Erythroblast (primary cell): ENCODE measurements around the gene NEMP1.
"Not testable (repeated sequence)": the region's sequence is repeated elsewhere in the genome, so short reads cannot be mapped to it uniquely, and the experiment has no call there.

Experiments used
- DNase-seq, 2 experiments: peaks; one replicate each; lab custom pipeline; 2025; lab: John Stamatoyannopoulos, UW
- GATA1 ChIP-seq: IDR thresholded peaks from 2 replicates; pipeline ENCODE4 v1.6.1; 2011; ENCODE audit warnings: low read depth, mild to moderate bottlenecking, control low read depth, low read length, moderate library complexity
- POLR2A ChIP-seq: IDR thresholded peaks from 2 replicates; pipeline ENCODE4 v1.6.1; 2011; ENCODE audit warnings: mild to moderate bottlenecking, low read length

NEMP1 gene

DNA sequence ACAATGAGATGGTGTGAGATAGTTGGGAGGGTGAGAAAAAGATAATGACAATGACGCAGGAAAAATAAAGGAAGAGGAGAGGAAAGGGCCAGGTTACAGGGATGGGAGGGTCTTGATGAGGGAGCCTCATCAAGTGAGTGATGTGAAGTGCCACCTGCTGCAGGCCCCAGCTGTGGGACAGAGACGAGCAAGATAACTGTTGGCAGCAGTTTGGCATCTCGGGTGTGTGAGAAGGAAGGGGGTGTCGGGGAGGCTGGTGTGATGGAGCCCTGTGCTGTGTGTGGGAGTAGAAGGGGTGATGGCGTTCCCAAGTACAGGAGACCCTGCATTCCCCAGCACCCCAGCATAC, 50.8 kb downstream of the NEMP1 start:
- TF ChIP-seq GATA1 (no peak), POLR2A (no peak)

GRCh38 chr12:57027011-57027804, 51.4 kb downstream of the NEMP1 start:
- peak; percentile 45 to 62 for DNase-seq
- TF ChIP-seq GATA1 = no peak
- TF ChIP-seq POLR2A = peak; percentile 16

More for the DNA sequence above, 50.8 kb downstream of the NEMP1 start:
- DNase-seq = peak; percentile 33 to 50

DNA sequence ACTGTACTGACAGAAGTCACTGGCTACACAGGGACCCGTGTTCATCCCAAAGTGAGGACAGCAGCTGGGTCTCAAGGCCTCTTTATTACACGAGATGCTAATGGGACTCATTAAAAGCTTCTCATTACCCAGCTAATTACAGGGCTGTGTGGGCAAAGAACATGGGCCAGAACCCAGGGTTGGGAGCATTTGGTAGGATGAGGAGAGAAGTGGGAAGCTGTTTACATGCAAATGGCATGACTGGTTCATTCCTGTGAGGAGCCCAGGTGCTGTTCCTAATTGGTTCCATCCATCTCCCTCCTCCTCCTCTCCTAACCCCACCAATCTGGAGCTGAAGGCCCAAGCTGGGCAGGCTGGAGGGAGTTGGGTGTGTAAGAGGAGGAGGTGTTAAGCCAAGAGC, 53.4 kb downstream of the NEMP1 start:
- no peak for DNase-seq
- TF ChIP-seq GATA1 = no peak
- TF ChIP-seq POLR2A = no peak

GRCh38 chr12:57022324-57022723, 56.3 kb downstream of the NEMP1 start:
- not testable (repeated sequence) for DNase-seq

GRCh38 chr12:57019983-57020719, 58.4 kb downstream of the NEMP1 start:
- TF ChIP-seq GATA1 = no peak
- no peak for TF ChIP-seq POLR2A
- no peak for DNase-seq

DNA sequence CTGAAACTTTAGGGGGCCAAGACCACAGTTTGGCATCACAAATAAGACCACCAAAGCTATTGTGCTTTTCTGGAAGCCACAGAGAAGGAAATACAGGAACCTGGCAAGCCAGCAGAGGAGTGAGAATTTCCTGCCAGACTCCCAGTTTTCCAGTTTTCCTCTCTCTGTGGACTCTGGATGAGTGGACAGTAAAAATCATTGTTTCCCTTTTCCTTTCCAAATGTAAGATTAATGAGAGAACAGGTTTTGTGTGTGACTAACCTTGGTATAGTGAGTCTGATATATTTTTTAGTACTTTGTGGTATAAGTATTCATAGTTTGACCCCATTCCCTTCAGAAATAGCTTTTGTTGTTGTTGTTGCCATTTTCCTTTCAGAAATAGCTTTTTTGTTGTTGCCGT, 59.7 kb downstream of the NEMP1 start:
- no peak for TF ChIP-seq GATA1
- TF ChIP-seq POLR2A = no peak
- DNase-seq = no peak

DNA sequence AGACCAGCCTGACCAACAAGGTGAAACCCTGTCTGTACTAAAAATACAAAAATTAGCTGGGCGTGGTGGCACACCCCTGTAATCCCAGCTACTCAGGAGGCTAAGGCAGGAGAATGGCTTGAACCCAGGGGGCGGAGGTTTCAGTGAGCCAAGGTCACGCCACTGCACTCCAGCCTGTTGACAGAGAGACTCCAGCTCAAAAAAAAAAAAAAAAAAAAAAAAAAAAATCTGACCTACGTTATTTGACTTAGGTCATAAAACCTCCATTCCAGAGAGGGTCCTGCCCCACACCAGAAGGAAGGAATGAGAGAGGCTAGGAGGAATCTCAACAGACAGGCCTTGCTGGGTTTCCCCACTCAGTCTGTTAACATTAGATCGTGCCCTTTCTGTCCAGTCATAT, 60.2 kb downstream of the NEMP1 start:
- not testable (repeated sequence) for DNase-seq

DNA sequence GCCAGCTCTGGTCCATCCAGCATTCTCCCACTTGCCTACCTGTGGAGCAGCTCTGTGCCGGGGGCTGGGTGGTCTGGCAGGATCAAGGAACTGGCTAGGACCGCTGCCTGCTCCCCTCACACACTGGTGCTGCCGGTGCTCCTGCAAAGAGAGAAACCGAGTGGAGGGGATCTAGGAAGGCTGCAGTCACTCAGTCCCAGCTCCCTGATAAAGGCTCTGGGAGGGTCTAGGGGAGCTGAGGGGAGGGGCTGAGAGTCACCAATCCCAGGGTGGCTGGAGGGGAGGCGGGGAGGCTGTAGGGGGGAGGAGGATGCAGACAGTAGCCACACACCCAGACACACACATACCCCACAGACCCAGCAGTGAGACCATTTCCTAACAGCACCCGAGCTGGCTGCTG, 62.2 kb downstream of the NEMP1 start, which contains the start of gene TAC3:
Gene TAC3, minus strand, starts transcription at position 182 of the 400 bp plus-strand sequence. CDS start 732 bp downstream, outside the sequence.
- peak; percentile 24 to 30 for DNase-seq
- TF ChIP-seq GATA1 (no peak), POLR2A (no peak)

GRCh38 chr12:57012600-57013465, 65.8 kb downstream of the NEMP1 start:
- DNase-seq = no peak
- TF ChIP-seq GATA1 = no peak
- no peak for TF ChIP-seq POLR2A

DNA sequence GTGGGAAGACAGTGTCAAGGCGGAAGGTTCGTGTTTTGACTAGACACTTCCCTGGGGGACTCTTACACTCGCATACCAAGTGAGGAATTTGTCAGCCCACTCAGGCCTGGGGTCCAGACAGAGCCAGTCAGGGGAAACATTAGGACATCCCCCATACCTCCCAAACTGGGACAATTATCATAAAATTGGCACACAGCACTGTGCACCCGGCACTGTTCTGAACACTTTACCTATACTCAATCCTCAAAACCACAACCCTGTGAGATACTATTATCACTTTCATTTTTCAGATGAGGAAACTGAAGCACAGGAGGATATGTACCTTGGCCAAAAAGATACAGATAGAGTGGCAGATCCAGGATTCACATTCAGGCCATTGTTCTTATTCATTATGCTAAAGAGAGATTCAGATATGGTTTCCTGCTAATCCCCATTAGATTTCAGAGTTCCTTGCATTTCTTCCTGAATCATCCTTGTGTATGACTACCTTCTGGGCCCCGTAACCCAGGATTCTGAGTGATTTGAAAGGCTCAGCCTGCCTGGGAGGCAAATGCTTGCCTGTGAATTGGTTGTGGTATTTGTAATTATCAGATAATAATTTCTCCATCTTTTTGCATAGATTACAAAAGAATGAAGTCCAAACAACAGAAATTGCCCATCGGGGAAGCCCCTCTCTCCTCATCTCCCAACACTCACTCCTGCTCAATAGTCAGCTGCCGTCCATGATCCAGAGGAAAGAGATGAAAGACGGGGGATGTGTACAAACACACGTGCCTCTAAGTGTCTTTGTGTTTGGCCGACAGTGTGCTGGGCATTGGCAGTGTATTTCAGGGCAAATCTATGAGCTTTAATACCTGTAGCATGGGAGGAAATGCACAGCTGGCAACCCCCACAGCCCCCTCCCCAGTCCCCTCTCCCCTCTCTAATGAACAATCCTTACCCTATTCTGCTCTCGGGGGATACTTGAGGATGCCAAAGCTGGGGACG, 66.9 kb downstream of the NEMP1 start:
- TF ChIP-seq POLR2A (no peak), GATA1 (no peak)

GRCh38 chr12:57010627-57011247, 67.9 kb downstream of the NEMP1 start:
- TF ChIP-seq POLR2A = no peak
- peak in 1 of 2 experiments; percentile 11 for DNase-seq

More for the DNA sequence above, 66.9 kb downstream of the NEMP1 start:
- no peak for DNase-seq

GRCh38 chr12:57009949-57010626, 68.5 kb downstream of the NEMP1 start:
- TF ChIP-seq GATA1 = no peak
- TF ChIP-seq POLR2A = no peak

More at GRCh38 chr12:57009949-57010626, 68.5 kb downstream of the NEMP1 start:
- no peak for DNase-seq
